ENCODE results near the gene MYH6.
"Not testable (repeated sequence)": the region's sequence is repeated elsewhere in the genome, so short reads cannot be mapped to it uniquely, and the experiment has no call there.

Gene MYH6

GRCh38 chr14:23389396-23389795 lies 18.7 kb downstream of the MYH6 start:
- DNase-seq, result no peak

GRCh38 chr14:23388996-23389395 lies 19.1 kb downstream of the MYH6 start:
- DNase-seq, result no peak

GRCh38 chr14:23387916-23388882 lies 19.9 kb downstream of the MYH6 start:
- no peak for DNase-seq

GRCh38 chr14:23386999-23387398 lies 21.1 kb downstream of the MYH6 start:
- no peak for DNase-seq

GRCh38 chr14:23386266-23386657 lies 21.8 kb downstream of the MYH6 start:
- DNase-seq, result not testable (repeated sequence)

- no peak for DNase-seq
These were observed 22.3 kb downstream of the MYH6 start for GRCh38 chr14:23385642-23386265.

- DNase-seq, result no peak
These were observed 22.8 kb downstream of the MYH6 start for GRCh38 chr14:23385244-23385641.

GRCh38 chr14:23384364-23385080 lies 23.6 kb downstream of the MYH6 start:
- DNase-seq, result no peak

GRCh38 chr14:23382731-23383440 lies 25.2 kb downstream of the MYH6 start:
- DNase-seq, result no peak

- no peak for DNase-seq
These were observed 25.8 kb downstream of the MYH6 start for GRCh38 chr14:23382276-23382675.

GRCh38 chr14:23381871-23382270 lies 26.2 kb downstream of the MYH6 start:
- no peak for DNase-seq

GRCh38 chr14:23380976-23381375 lies 27.1 kb downstream of the MYH6 start:
- DNase-seq, result no peak

GRCh38 chr14:23380197-23380914 lies 27.7 kb downstream of the MYH6 start:
- no peak for DNase-seq

- DNase-seq, result peak; percentile 62 to 67
These were observed 28.5 kb downstream of the MYH6 start for GRCh38 chr14:23379366-23380196.

- no peak for DNase-seq
These were observed 29.4 kb downstream of the MYH6 start for GRCh38 chr14:23378612-23379220.

- no peak for DNase-seq
These were observed 30.2 kb downstream of the MYH6 start for GRCh38 chr14:23377573-23378563.

- DNase-seq, result no peak
These were observed 30.9 kb downstream of the MYH6 start for GRCh38 chr14:23377198-23377550.

- DNase-seq, result no peak
These were observed 31.4 kb downstream of the MYH6 start, which contains the start of gene CMTM5 for GRCh38 chr14:23376482-23377197. Gene CMTM5 (plus strand): TSS chr14:23377046. CDS start chr14:23377252, 206 bp downstream.

Data from stimulated activated CD4-positive, alpha-beta T cell treated with anti-CD3 and anti-CD28 coated beads, Interleukin-2, amount 100 ng/mL, for 48 hours (primary cell).